ENCODE data around the gene TUBGCP2.
A peak's percentile ranks its signal among the peaks of the same experiment; 100 is the strongest.

TUBGCP2 gene

GRCh38 chr10:133281628-133282372 lies 26.9 kb downstream of the TUBGCP2 start:
- no peak for DNase-seq (ENCODE audit: low read depth in 1 of 2, low spot score in 1 of 2)

- no peak for DNase-seq (ENCODE audit: low read depth in 1 of 2, low spot score in 1 of 2)
Measured at GRCh38 chr10:133281084-133281483, 27.6 kb downstream of the TUBGCP2 start.

GRCh38 chr10:133280391-133281059 lies 28.1 kb downstream of the TUBGCP2 start:
- DNase-seq (ENCODE audit: low read depth in 1 of 2, low spot score in 1 of 2), result no peak

DNA sequence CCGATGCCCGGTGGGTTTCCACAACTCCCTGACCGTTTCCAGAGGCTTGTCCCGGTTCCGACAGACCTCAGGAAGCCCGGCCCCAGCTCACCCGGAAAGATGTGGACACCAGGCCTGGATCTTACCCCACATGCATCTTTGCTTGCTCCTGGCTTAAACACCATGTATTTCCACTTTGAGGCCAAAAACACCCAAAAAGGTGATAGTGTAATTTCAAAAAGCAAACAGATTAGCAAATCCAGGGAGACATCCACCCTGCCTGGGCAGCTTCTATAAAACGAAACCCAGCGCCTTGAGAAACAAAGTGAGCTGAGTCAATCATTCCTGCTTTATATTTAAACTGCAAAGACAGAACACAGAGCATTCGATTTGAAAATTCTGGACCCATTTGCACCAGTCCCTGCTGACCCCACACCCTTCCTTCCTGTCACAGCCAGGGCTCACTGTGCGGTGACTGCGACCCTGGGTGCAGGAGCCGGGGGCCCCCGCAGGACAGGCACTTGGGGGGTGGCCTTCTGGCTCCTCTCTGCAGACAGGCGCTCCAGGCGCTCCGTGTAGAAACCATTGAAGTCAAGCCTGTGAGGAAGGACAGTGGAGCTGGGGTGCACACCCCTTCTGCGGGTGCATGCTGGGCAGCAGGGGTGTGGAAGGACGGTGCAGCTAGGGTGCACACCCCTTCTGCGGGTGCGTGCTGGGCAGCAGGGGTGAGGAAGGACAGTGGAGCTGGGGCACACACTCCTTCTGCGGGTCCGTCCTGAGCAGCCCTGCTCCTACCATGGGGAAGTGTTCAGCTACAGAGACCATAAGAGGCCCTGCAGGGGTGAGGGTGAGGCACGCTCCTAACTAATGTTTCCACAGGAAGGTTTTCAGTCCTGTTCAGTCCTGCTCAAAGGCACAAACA lies 29.1 kb downstream of the TUBGCP2 start:
- no peak for DNase-seq (ENCODE audit: low read depth in 1 of 2, low spot score in 1 of 2)

- peak in 1 of 2 donors; percentile 40 for DNase-seq (ENCODE audit: low read depth in 1 of 2, low spot score in 1 of 2)
Measured at GRCh38 chr10:133278577-133279265, 30.0 kb downstream of the TUBGCP2 start.

DNA sequence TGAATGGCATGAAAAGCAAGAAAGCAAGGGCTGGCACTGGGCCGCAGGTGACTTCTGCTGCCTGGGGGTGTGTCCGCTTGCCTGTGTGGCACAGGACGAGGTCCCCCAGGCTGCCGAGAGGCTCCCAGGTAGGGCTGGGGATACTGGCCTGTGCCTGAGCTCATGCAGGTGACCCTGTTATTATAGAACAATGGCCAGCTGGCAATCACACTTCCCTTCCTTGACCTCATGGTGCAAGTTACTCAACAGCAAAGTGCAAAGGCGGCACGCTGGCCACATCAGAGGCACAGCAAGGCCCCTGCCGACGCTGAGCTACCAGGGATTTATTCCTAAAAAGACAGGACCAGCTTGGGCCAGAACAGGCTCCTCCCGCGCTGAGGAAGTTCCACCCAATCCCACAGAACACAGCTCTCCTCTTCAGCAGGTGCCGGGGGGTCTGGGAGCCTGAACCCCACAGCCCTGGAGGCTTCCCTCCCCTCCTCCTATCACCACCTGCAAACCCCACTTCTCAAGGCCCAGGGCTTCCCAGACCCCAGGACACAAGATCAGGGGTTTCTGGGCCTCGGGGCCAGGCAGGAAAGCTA lies 30.6 kb downstream of the TUBGCP2 start:
- no peak for DNase-seq (ENCODE audit: low read depth in 1 of 2, low spot score in 1 of 2)

DNA sequence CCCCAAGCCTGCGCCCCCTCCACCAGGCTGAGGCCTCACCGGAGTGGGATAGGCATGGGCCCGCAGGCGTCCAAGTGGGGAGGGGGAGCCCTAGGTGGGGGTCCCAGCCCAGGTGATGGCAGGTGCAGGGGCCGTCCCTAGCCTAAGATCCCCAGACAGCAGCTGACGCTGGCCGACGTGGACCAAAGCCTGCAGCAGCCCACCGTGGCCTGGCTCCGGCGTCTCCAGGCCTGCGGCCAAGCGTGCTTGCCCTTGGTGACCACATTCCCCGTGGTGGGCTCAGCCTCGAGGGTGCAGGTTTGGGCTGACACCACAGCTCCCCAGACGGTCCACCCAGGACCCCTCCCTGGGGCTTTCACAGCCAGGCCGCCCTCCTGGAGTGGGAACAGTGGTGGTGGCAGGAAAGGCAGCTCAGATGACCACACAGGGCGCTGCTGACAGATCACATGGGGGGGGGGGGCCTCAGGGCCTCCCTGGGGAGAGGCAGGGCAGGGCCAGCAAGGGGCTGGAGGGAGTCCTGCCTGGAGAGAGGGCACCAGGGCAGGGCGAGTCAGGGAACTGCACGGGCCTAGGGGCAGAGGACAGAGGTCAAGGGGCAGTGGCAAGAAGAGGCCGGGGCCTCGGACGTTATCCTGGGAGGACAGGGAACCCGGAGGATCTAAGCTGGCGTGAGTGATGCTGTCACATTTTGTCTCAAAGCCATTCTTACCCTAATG lies 31.2 kb downstream of the TUBGCP2 start:
- no peak for DNase-seq (ENCODE audit: low read depth in 1 of 2, low spot score in 1 of 2)

- DNase-seq (ENCODE audit: low read depth in 1 of 2, low spot score in 1 of 2), result peak in 1 of 2 donors; percentile 56
Measured at GRCh38 chr10:133276435-133277201, 32.1 kb downstream of the TUBGCP2 start, which contains the start of gene ADAM8. Gene ADAM8, minus strand, starts transcription at chr10:133276868. Its CDS starts 51 bp downstream, at chr10:133276817.

- no peak for DNase-seq (ENCODE audit: low read depth in 1 of 2, low spot score in 1 of 2)
Measured at GRCh38 chr10:133276100-133276434, 32.6 kb downstream of the TUBGCP2 start.

- DNase-seq (ENCODE audit: low read depth in 1 of 2, low spot score in 1 of 2), result no peak
Measured at GRCh38 chr10:133275684-133276092, 33.0 kb downstream of the TUBGCP2 start.

- DNase-seq (ENCODE audit: low read depth in 1 of 2, low spot score in 1 of 2), result peak; percentile 41 to 80
Measured at GRCh38 chr10:133274751-133275683, 33.7 kb downstream of the TUBGCP2 start.

GRCh38 chr10:133273534-133274143 lies 35.0 kb downstream of the TUBGCP2 start:
- no peak for DNase-seq (ENCODE audit: low read depth in 1 of 2, low spot score in 1 of 2)

- DNase-seq (ENCODE audit: low read depth in 1 of 2, low spot score in 1 of 2), result no peak
Measured at GRCh38 chr10:133272964-133273420, 35.7 kb downstream of the TUBGCP2 start.

DNA sequence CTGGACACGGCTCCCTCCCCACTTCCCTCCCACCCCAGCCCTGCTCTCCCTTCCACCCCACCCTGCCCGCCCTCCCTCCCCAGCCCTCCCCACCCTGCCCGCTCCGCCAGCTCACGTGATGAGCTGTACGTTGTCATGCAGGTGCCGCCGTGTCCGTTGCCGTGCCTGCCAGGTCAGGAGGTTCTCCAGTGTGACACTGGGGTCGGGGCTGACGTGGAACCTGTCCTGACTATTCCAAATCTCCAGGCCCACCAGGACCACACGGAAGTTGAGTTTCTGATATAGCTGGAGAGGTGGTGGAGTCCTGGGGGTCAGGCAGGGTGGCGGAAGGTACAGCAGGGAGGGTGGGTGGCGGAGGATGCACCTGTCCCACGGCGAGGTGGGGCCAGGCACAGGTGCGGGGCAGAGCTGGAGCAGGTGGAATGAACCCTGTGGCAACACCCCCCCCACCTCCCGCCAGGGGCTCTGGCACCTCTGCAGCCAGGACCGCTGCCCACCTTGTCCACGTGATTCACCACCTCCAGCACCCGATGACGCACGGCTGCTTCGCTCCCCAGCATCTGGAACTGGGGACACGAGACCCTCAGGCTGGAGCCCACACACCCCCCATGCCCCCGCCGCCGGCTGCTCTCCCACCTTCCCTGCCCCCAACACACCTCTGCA lies 36.2 kb downstream of the TUBGCP2 start:
- DNase-seq (ENCODE audit: low read depth in 1 of 2, low spot score in 1 of 2), result no peak

GRCh38 chr10:133271521-133272300 lies 37.0 kb downstream of the TUBGCP2 start:
- no peak for DNase-seq (ENCODE audit: low read depth in 1 of 2, low spot score in 1 of 2)

- no peak for DNase-seq (ENCODE audit: low read depth in 1 of 2, low spot score in 1 of 2)
Measured at GRCh38 chr10:133270773-133271297, 37.8 kb downstream of the TUBGCP2 start.

All from activated T-helper 1 cell treated with anti-CD3 and anti-CD28 coated beads, Interleukin-2, amount 50 U/mL, for 16 hours (primary cell).